Body of pancreas (tissue), 4 donors: ENCODE results near the gene RNF223. TPM values are rescaled to one million over a fixed set of nuclear protein-coding genes. Genes with fewer than 3 reads are reported as not detected.
"Not testable (repeated sequence)": the region's sequence is repeated elsewhere in the genome, so short reads cannot be mapped to it uniquely, and the experiment has no call there.

Experiments used
- ATAC-seq: fragments of 150-250 bp; one replicate; pipeline ENCODE4 v1.9.1; 2016
- DNase-seq, 4 donors: peaks; one replicate each; pipeline ENCODE4 v3.0.0-alpha.2; 2019
- H3K27ac ChIP-seq, 4 donors: fragments of 200-600 bp; sonication (generic); 1 replicate in 3 of 4; 2 replicates in 1 of 4; pipeline versions ENCODE4 v1.5.1 to v1.6.1; 2016 to 2019; ENCODE audit warnings: mild to moderate bottlenecking in 1 of 4, mixed read lengths in 1 of 4, moderate library complexity in 1 of 4
- H3K27me3 ChIP-seq, 2 donors: fragments of 200-600 bp; sonication (generic); one replicate each; pipeline ENCODE4 v1.6.0; 2016; ENCODE audit warnings: mild to moderate bottlenecking in 1 of 2
- H3K36me3 ChIP-seq, 2 donors: fragments of 200-600 bp; sonication (generic); replicated peaks in 1 of 2; 2 replicates each; pipeline ENCODE4 v1.5.1; 2016; ENCODE audit warnings: low read depth in 2 of 2; ENCODE audit not compliant: insufficient read depth in 1 of 2
- H3K4me1 ChIP-seq: fragments of 200-600 bp; sonication (generic); one replicate; pipeline ENCODE4 v1.6.0; 2016
- H3K4me3 ChIP-seq, 2 donors: fragments of 200-600 bp; sonication (generic); 1 replicate in 1 of 2; 2 replicates in 1 of 2; pipeline ENCODE4 v1.5.1; 2016 to 2019
- H3K9me3 ChIP-seq, 3 donors: fragments of 200-600 bp; sonication (generic); 1 replicate in 2 of 3; 2 replicates in 1 of 3; pipeline ENCODE4 v1.5.1; 2016
- CTCF ChIP-seq, 7 experiments: fragments of 450-650 bp in 4 of 7; fragments of 200-600 bp in 3 of 7; sonication (generic) in 3 of 7; IDR thresholded peaks; one replicate each; pipeline ENCODE4 v1.5.1; 2016 to 2019; ENCODE audit warnings: antibody characterized with exemption in 7 of 7
- POLR2A ChIP-seq, 3 donors: fragments of 450-650 bp; IDR thresholded peaks; one replicate each; pipeline ENCODE4 v1.6.1; 2016; ENCODE audit warnings: antibody characterized with exemption in 3 of 3, mild to moderate bottlenecking in 2 of 3
- WGBS, 2 donors: methylation state at CpG; one replicate each; pipeline ENCODE4 v1.1.5; 2017; 5-methylcytosine and 5-hydroxymethylcytosine counted together
- intact Hi-C: fragments of 100-400 bp; cut with DNase I; formaldehyde crosslinking; loops from one replicate; pipeline ENCODE4 v1.15.1; 2023
- total RNA-seq, 2 donors: library from RNA; depleted of rRNA; stranded (reverse); fragments of >200 nt; gene quantifications; one replicate each; pipeline ENCODE4 v1.1.0, GENCODE V29; 2016

The RNF223 gene
- total RNA-seq, 2 donors from 2014 or later: 0.26 TPM; not detected in 1

GRCh38 chr1:1067860-1068516 lies 6.1 kb downstream of the RNF223 start:
- intact Hi-C loops: no loop called here
- no peak for TF ChIP-seq CTCF (IDR thresholded peaks at IDR 0.05)
- no peak for TF ChIP-seq POLR2A (IDR thresholded peaks at IDR 0.05)
- peaks cover 27% of the 10 kb centered on the region for H3K4me1 ChIP-seq
- WGBS, 2 donors: 35 to 57% methylated on average over 15 to 31 of the region's 32 CpGs
- H3K4me3 ChIP-seq: peak overlapping the region in 1 of 2 donors; percentile 24
- H3K27ac ChIP-seq: peak overlapping the region in 3 of 4 donors; percentile 68 to 80 (median 69)
- DNase-seq (peak; percentile 30 to 59 (median 38)), ATAC-seq (peak; percentile 15)
- H3K27me3 ChIP-seq: no peaks in the 10 kb centered on the region
- H3K36me3 ChIP-seq: no peaks in the 10 kb centered on the region
- H3K9me3 ChIP-seq: no peaks in the 10 kb centered on the region

GRCh38 chr1:1067284-1067859 lies 6.7 kb downstream of the RNF223 start:
- intact Hi-C loops: no loop called here
- H3K9me3 ChIP-seq: no peaks in the 10 kb centered on the region
- WGBS, 2 donors: 92% methylated on average over 48 of the region's 54 CpGs; no CpG with 5 or more reads in 1 of the 2 donors
- H3K36me3 ChIP-seq: no peaks in the 10 kb centered on the region
- no peak overlapping the region for H3K4me3 ChIP-seq
- H3K27me3 ChIP-seq: no peaks in the 10 kb centered on the region
- ATAC-seq: no peak
- peak overlapping the region in 1 of 4 donors; percentile 68 for H3K27ac ChIP-seq
- TF ChIP-seq CTCF (IDR thresholded peaks at IDR 0.05): no peak
- peaks cover 27% of the 10 kb centered on the region for H3K4me1 ChIP-seq
- no peak for DNase-seq

- no peak overlapping the region for H3K27ac ChIP-seq
- DNase-seq (no peak), ATAC-seq (no peak)
- intact Hi-C loops: no loop called here
- peaks cover 0 to under 1% of the 10 kb centered on the region in 2 donors for H3K27me3 ChIP-seq
- 58 to 61% methylated on average over 10 to 27 of the region's 27 CpGs for whole genome bisulfite sequencing, 2 donors
- no peak overlapping the region for H3K4me3 ChIP-seq
- H3K36me3 ChIP-seq: no peaks in the 10 kb centered on the region
- TF ChIP-seq POLR2A (IDR thresholded peaks at IDR 0.05) (no peak), CTCF (IDR thresholded peaks at IDR 0.05) (no peak)
- no peaks in the 10 kb centered on the region for H3K9me3 ChIP-seq
- peaks cover 27% of the 10 kb centered on the region for H3K4me1 ChIP-seq
Observed at GRCh38 chr1:1066403-1067283, 7.5 kb downstream of the RNF223 start.

- H3K27me3 ChIP-seq, H3K27ac ChIP-seq, DNase-seq, H3K4me3 ChIP-seq, intact Hi-C loops, ATAC-seq, H3K36me3 ChIP-seq, H3K9me3 ChIP-seq: not testable (repeated sequence)
- 61 to 64% methylated on average over 11 of the region's 11 CpGs for WGBS, 2 donors
- H3K4me1 ChIP-seq: peaks cover 27% of the 10 kb centered on the region
Observed at GRCh38 chr1:1065940-1066304, 8.2 kb downstream of the RNF223 start.

GRCh38 chr1:1065265-1065939 lies 8.7 kb downstream of the RNF223 start:
- Histone ChIP-seq H3K4me3 (no peak overlapping the region), H3K36me3 (no peaks in the 10 kb centered on the region), H3K9me3 (no peaks in the 10 kb centered on the region), H3K27ac (no peak overlapping the region), H3K27me3 (peaks cover 0 to 7% of the 10 kb centered on the region in 2 donors), H3K4me1 (peaks cover 28% of the 10 kb centered on the region)
- DNase-seq: no peak
- WGBS, 2 donors: 43 to 45% methylated on average over 15 to 19 of the region's 20 CpGs
- no peak for ATAC-seq
- intact Hi-C loops: no loop called here
- TF ChIP-seq CTCF (IDR thresholded peaks at IDR 0.05): no peak
- TF ChIP-seq POLR2A (IDR thresholded peaks at IDR 0.05): no peak
